Activated T-cell treated with anti-CD3 and anti-CD28 coated beads, Interleukin-2, amount 50 U/mL, for 24 hours (primary cell): ENCODE measurements around the gene HOXC5.
A peak's percentile ranks its signal among the peaks of the same experiment; 100 is the strongest.
"Not testable (repeated sequence)": the region's sequence is repeated elsewhere in the genome, so short reads cannot be mapped to it uniquely, and the experiment has no call there.

Source experiments
- DNase-seq: peaks from one replicate; pipeline ENCODE4 v3.0.0-alpha.2; 2020
- H3K27ac Mint-ChIP-seq: 2 replicates; pipeline ENCODE4 v1.8.0; 2020; ENCODE audit warnings: mild to moderate bottlenecking, mixed read lengths
- H3K27me3 Mint-ChIP-seq: 2 replicates; pipeline ENCODE4 v1.8.0; 2020; ENCODE audit warnings: mixed read lengths
- H3K36me3 Mint-ChIP-seq: 2 replicates; pipeline ENCODE4 v1.8.0; 2020; ENCODE audit warnings: low read depth, mixed read lengths
- H3K4me1 Mint-ChIP-seq: 2 replicates; pipeline ENCODE4 v1.8.0; 2020; ENCODE audit warnings: low read depth, mixed read lengths
- H3K4me3 Mint-ChIP-seq: 2 replicates; pipeline ENCODE4 v1.8.0; 2020; ENCODE audit warnings: mild to moderate bottlenecking, moderate library complexity, mixed read lengths
- H3K9me3 Mint-ChIP-seq: 2 replicates; pipeline ENCODE4 v1.8.0; 2020; ENCODE audit warnings: mixed read lengths

The HOXC5 gene

GRCh38 chr12:54037360-54038283, 4.8 kb downstream of the HOXC5 start:
- Mint-ChIP-seq H3K4me1 (peaks cover 14% of the 10 kb centered on the region), H3K27ac (no peak overlapping the region), H3K36me3 (no peaks in the 10 kb centered on the region), H3K4me3 (no peak overlapping the region), H3K27me3 (peaks cover 90% of the 10 kb centered on the region), H3K9me3 (peaks cover 3% of the 10 kb centered on the region)
- no peak for DNase-seq

DNA sequence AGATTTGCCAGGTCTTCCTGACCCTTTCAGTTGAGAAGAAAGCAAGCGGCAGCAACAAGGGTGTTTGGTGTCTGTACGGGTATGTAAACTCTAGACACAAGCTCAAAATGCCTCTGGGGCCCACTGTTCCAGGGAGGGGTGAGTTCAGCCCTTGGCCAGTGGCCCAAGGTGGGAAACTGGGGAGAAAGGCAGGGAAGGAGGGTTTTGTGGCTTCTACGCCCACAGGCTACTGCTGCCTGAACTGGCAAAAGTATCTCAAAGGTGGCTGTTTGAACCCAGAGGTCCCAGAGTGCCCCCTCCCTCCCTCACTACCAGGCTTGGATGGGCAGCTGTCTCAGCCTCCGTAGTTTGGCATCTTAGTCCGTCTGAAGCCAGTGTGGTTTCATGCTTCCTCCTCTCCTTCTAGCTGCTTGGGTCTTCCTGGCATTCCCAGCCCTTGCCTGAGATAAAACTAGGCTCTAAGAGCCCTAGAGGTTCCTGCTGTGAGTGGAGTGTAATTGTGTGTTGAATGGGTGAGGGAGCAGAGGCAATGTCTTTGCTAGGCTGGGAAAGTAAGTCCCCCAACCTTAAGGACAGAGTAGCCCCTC, 5.5 kb downstream of the HOXC5 start:
- H3K4me1 Mint-ChIP-seq = peaks cover 9% of the 10 kb centered on the region

GRCh38 chr12:54038871-54039414, 6.1 kb downstream of the HOXC5 start:
- peaks cover 92% of the 10 kb centered on the region for H3K27me3 Mint-ChIP-seq
- H3K4me1 Mint-ChIP-seq = peaks cover 7% of the 10 kb centered on the region
- no peak for DNase-seq
- H3K9me3 Mint-ChIP-seq = no peaks in the 10 kb centered on the region
- no peaks in the 10 kb centered on the region for H3K36me3 Mint-ChIP-seq
- no peak overlapping the region for H3K27ac Mint-ChIP-seq
- no peak overlapping the region for H3K4me3 Mint-ChIP-seq

More for the DNA sequence above, 5.5 kb downstream of the HOXC5 start:
- Mint-ChIP-seq H3K27ac (no peak overlapping the region), H3K27me3 (peaks cover 90% of the 10 kb centered on the region), H3K9me3 (no peaks in the 10 kb centered on the region), H3K36me3 (no peaks in the 10 kb centered on the region), H3K4me3 (no peak overlapping the region)
- no peak for DNase-seq

DNA sequence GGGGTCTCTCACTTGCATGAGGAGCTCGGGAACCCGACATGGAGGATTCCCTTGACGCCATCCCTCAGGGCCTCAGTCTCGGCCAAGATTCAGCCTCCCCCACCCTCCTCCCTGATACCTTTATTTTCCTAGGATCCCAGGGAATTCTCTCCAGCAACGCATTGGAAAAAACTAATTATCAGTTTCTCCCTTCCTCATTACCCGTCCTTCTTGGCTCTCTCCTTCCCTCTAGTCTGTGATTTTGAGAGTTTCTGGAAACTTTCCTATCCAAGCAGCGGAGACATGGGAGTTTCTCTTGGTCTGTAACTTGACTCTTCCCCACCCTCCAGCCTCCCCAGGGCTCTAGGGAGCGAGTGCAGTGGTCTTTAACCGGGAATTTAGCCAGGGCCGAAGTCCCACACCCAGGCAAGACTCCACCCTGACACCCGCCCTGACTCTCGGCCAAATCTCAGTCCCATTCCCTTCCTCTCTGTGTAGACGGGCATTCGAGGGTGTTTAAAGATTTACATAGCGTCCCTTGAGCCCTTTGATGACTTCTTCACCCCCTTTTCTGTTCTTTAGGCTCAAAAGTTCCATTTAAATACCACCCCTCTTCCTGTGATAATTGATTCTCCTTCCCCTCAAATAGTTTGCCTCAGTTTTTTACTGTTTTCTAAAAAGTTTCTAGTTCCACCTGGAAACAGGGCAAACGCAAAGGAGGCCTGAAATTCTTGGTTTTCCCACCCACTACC, 6.7 kb downstream of the HOXC5 start:
- H3K36me3 Mint-ChIP-seq = no peaks in the 10 kb centered on the region
- H3K4me3 Mint-ChIP-seq = no peak overlapping the region
- no peak for DNase-seq
- H3K27me3 Mint-ChIP-seq = peaks cover 93% of the 10 kb centered on the region
- H3K27ac Mint-ChIP-seq = no peak overlapping the region
- H3K4me1 Mint-ChIP-seq = peaks cover 2% of the 10 kb centered on the region
- H3K9me3 Mint-ChIP-seq = no peaks in the 10 kb centered on the region

- H3K9me3 Mint-ChIP-seq = no peaks in the 10 kb centered on the region
Observed at GRCh38 chr12:54040148-54040494, 7.3 kb downstream of the HOXC5 start.

GRCh38 chr12:54040648-54041047, 7.8 kb downstream of the HOXC5 start:
- no peak overlapping the region for H3K4me3 Mint-ChIP-seq
- no peaks in the 10 kb centered on the region for H3K36me3 Mint-ChIP-seq
- no peaks in the 10 kb centered on the region for H3K4me1 Mint-ChIP-seq
- H3K27me3 Mint-ChIP-seq = peaks cover 94% of the 10 kb centered on the region
- H3K9me3 Mint-ChIP-seq = no peaks in the 10 kb centered on the region
- H3K27ac Mint-ChIP-seq = no peak overlapping the region
- DNase-seq = no peak

More at GRCh38 chr12:54040148-54040494, 7.3 kb downstream of the HOXC5 start:
- H3K4me3 Mint-ChIP-seq = no peak overlapping the region
- H3K27ac Mint-ChIP-seq = no peak overlapping the region
- DNase-seq = no peak
- peaks cover 94% of the 10 kb centered on the region for H3K27me3 Mint-ChIP-seq
- no peaks in the 10 kb centered on the region for H3K4me1 Mint-ChIP-seq
- H3K36me3 Mint-ChIP-seq = no peaks in the 10 kb centered on the region

DNA sequence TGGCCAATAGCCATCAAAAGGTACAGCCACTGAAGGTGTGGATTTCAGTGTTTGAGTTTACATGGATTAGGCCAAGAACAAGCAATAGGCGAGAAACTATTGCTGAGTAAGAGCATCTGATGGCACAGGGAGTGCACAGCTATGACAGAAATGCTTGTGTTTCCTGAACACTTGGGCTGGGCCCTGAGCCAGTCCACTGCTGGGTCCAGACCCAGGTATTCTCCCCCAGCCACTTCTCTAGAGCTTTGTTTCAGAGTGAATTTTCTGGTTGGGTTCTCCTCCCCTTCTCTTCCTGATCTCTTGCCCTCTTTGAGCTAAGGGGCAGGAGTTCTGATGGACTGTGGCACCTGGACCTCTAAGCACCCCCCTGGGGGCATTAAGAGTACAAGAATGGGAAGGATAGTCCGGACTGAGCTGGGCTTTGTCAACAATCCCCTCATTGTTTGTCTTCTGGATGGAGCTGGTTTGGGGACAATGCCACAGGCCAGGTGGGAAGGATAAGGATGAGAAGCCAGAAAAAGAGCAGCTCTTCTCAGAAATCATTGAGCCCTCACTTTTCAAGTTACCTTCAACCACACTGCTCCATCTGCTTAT, 8.3 kb downstream of the HOXC5 start:
- DNase-seq = no peak
- Mint-ChIP-seq H3K4me1 (no peaks in the 10 kb centered on the region), H3K36me3 (no peaks in the 10 kb centered on the region), H3K27ac (no peak overlapping the region), H3K9me3 (no peaks in the 10 kb centered on the region), H3K4me3 (no peak overlapping the region), H3K27me3 (peaks cover 94% of the 10 kb centered on the region)

DNA sequence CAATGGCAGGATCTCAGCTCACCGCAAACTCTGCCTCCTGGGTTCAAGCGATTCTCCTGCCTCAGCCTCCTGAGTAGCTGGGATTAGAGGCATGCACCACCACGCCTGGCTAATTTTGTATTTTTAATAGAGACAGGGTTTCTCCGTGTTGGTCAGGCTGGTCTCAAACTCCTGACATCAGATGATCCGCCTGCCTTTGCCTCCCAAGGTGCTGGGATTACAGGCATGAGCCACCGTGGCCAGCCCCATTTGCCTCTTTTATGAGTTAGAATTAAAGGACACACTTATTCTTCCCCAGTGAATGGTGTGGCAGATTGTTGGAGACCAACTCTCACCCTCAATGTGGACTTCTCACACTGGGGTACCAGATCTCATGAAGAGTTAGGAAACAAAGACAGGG, 9.2 kb downstream of the HOXC5 start:
- H3K36me3 Mint-ChIP-seq, DNase-seq, H3K9me3 Mint-ChIP-seq, H3K27ac Mint-ChIP-seq, H3K4me3 Mint-ChIP-seq, H3K4me1 Mint-ChIP-seq: not testable (repeated sequence)
- peaks cover 94% of the 10 kb centered on the region for H3K27me3 Mint-ChIP-seq

GRCh38 chr12:54042970-54043853, 10.4 kb downstream of the HOXC5 start:
- H3K27ac Mint-ChIP-seq = no peak overlapping the region
- H3K9me3 Mint-ChIP-seq = no peaks in the 10 kb centered on the region
- peaks cover 4% of the 10 kb centered on the region for H3K4me1 Mint-ChIP-seq
- H3K4me3 Mint-ChIP-seq = no peak overlapping the region
- DNase-seq = no peak
- no peaks in the 10 kb centered on the region for H3K36me3 Mint-ChIP-seq
- H3K27me3 Mint-ChIP-seq = peaks cover 94% of the 10 kb centered on the region

DNA sequence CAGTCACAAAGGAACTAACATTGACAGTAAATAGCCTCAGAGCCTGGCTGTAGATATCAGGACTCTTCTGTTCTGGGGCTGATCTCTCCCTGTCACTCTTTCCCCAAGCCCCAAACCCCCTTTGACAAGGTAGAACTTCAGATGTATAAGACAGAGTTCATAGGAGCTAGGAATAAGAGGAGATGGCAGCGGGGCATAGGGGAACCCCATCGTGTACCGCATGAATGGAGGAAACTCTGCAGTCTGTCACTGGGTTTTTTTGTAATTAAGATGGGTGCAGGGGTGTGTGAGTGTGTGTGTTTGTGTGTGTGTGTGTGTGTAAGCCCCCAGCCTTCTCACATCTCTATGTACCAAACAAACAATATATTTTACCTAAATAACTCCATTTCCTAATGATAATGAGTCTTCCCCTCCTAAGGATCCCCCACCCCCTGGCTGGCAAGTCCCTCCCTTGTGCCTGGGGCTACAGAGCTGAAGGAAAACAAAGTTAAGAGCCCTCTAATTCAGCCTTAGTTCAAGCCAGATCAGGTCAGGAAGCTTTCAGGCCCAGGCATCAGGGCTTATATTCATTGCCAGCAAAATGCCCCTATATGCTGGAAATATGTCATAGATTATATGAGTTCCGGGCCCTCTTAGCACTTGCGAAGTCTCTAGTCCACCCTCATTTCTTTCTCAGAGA, 11.7 kb downstream of the HOXC5 start:
- DNase-seq = no peak
- Mint-ChIP-seq H3K27me3 (peaks cover 95% of the 10 kb centered on the region), H3K27ac (no peak overlapping the region), H3K9me3 (no peaks in the 10 kb centered on the region), H3K36me3 (no peaks in the 10 kb centered on the region), H3K4me1 (peaks cover 4% of the 10 kb centered on the region), H3K4me3 (no peak overlapping the region)

DNA sequence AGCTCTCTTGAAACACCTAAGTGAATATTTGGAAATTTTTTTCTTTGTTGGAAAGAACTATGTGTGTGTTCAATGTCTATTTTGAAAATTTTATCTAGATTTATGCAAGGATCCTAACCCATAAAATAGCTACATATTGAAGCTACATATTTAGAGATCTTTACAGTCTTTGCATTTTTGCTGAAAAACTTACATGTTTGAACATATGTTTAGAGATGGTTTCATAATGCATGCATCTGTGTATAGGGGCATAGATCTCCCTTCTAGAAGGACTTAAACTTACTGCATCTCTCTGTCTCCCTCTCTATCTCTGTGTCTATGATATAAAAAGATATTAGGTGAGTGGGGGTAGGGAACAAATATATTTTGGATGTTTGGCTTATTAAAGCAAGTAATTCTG, 12.6 kb downstream of the HOXC5 start:
- no peak for DNase-seq
- peaks cover 10% of the 10 kb centered on the region for H3K4me1 Mint-ChIP-seq
- H3K9me3 Mint-ChIP-seq = no peaks in the 10 kb centered on the region
- peaks cover 95% of the 10 kb centered on the region for H3K27me3 Mint-ChIP-seq
- H3K36me3 Mint-ChIP-seq = no peaks in the 10 kb centered on the region
- no peak overlapping the region for H3K4me3 Mint-ChIP-seq
- no peak overlapping the region for H3K27ac Mint-ChIP-seq

DNA sequence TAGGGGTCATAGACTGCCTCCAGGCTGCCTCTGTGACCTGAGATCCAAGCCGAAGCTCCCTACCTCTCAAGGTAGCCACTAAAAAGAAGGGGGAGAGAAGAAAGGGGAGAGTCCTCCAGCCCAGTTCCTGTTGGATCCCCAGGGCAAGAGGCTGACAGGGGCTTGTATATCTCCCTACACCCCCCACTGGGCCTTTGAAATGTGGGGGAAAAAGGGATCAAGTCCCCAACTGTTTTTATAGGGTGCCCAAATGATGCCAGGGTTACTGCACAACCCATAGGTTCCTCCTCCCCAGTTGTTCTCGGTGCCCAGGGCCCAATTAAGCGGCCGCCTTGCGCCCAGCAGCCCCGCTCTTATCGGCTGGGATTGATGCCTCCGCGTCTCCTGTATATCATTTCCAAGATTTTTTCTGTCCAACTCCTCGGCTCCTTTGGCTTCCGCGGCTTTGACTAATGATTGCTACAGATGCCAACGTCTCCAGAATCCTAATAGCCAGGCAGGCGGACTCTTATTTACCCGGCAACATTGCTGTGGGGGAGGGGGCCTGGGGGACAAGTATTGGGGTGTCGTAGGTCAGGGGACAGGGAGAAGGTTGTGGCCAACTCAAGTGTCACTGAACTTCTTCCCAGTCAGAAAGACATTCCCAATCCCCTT, 13.1 kb downstream of the HOXC5 start:
- no peak for DNase-seq
- H3K36me3 Mint-ChIP-seq = no peaks in the 10 kb centered on the region
- no peaks in the 10 kb centered on the region for H3K9me3 Mint-ChIP-seq
- peaks cover 10% of the 10 kb centered on the region for H3K4me1 Mint-ChIP-seq
- H3K4me3 Mint-ChIP-seq = no peak overlapping the region
- no peak overlapping the region for H3K27ac Mint-ChIP-seq
- peaks cover 97% of the 10 kb centered on the region for H3K27me3 Mint-ChIP-seq

DNA sequence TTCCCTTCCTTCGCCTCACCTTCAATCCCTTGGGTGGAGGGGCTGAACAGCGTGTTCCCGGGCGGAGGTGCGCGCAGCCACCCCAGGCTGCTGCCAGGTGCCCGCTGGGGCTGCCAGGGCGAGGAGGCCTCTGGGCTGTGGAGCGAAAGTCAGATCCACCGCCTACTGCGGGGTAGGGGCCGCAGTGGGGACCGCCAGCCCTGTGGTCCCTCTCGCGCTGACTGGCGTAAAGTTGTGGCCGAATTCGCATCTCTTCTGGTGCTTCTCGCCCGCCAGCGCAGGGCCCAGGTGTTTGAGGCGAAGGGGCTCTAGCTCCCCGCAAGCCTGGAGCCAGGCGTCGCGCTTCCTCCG, 13.9 kb downstream of the HOXC5 start:
- H3K36me3 Mint-ChIP-seq = no peaks in the 10 kb centered on the region
- H3K9me3 Mint-ChIP-seq = no peaks in the 10 kb centered on the region
- no peak for DNase-seq
- no peak overlapping the region for H3K27ac Mint-ChIP-seq
- peaks cover 15% of the 10 kb centered on the region for H3K4me1 Mint-ChIP-seq
- H3K27me3 Mint-ChIP-seq = peaks cover 99% of the 10 kb centered on the region
- H3K4me3 Mint-ChIP-seq = peak overlapping the region; percentile 25
